MM.1S (cell line): ENCODE data around the gene FAM83E.
A peak's percentile ranks its signal among the peaks of the same experiment; 100 is the strongest.

Experiments
- EZH2 ChIP-seq: fragments of 300-600 bp; sonication (generic); optimal IDR thresholded peaks from 2 replicates; pipeline ENCODE3; 2017; ENCODE audit warnings: low read depth, mild to moderate bottlenecking, antibody characterized with exemption, low read length, mixed read lengths
- EZH2phosphoT487 ChIP-seq: fragments of 300-600 bp; sonication (generic); IDR thresholded peaks from 2 replicates; pipeline ENCODE4 v1.6.1; 2018; ENCODE audit warnings: antibody characterized with exemption, low read length
- TF ChIP-seq, protein P1 (sequence below): fragments of 300-600 bp; sonication (generic); IDR thresholded peaks from 2 replicates; pipeline ENCODE4 v1.5.1; 2016; ENCODE audit warnings: antibody characterized with exemption, low read length, mixed read lengths

DNA sequence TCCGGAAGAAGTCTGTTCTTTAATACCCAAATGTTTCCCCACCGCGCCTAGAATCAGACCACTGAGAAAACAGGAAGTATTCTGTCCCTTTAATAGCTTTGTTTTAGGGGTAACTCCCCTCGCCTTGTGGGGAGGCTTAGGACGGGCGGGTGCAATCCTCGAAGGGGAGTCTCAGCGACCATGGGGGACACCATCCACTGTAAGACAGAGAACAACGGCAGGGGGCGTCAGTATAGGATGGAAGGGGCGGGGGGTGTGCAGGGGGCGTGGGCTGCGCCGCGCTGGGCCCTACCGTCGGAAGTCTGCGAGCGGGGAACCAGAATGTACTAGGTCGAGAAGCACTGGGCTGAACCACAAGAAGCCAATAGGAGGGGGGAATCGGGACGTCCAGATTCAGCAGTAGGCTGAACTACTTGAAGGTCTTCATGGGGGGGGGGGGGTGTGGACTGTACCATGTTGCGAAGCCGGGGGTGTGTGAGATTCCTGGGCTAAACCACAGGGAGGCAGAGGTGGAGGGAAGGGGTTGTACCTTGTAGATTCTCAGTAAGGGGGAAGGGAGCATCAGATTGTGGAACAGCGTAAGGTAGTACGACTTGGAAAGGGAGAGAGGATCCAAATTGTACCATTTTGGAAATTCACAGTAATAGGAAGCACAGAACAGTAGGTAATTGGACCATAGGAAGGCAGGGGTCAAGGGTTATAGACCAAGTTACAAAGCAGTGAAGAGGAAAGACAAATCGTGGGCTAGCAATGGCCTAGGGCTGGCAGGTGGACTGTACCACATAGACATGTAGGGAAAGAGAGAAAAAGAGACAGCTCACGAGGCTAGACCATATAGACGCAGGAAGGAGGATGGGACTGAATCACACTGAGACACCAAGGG, 23.3 kb upstream of the FAM83E start:
- TF ChIP-seq, protein P1, sequence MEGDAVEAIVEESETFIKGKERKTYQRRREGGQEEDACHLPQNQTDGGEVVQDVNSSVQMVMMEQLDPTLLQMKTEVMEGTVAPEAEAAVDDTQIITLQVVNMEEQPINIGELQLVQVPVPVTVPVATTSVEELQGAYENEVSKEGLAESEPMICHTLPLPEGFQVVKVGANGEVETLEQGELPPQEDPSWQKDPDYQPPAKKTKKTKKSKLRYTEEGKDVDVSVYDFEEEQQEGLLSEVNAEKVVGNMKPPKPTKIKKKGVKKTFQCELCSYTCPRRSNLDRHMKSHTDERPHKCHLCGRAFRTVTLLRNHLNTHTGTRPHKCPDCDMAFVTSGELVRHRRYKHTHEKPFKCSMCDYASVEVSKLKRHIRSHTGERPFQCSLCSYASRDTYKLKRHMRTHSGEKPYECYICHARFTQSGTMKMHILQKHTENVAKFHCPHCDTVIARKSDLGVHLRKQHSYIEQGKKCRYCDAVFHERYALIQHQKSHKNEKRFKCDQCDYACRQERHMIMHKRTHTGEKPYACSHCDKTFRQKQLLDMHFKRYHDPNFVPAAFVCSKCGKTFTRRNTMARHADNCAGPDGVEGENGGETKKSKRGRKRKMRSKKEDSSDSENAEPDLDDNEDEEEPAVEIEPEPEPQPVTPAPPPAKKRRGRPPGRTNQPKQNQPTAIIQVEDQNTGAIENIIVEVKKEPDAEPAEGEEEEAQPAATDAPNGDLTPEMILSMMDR: 0 out of 2 replicates have a peak, but pooled peaks have one; percentile 12
- no peak for TF ChIP-seq EZH2phosphoT487
- no peak for TF ChIP-seq EZH2
